HG03097 (cell line): ENCODE results near the gene PATZ1.

ENCODE experiments used
- ATAC-seq: cut with Tn5 transposase; IDR thresholded peaks from one replicate; pipeline ENCODE4 v1.9.1; 2021; ENCODE audit not compliant: unreplicated experiment, low FRiP score

PATZ1 gene

DNA sequence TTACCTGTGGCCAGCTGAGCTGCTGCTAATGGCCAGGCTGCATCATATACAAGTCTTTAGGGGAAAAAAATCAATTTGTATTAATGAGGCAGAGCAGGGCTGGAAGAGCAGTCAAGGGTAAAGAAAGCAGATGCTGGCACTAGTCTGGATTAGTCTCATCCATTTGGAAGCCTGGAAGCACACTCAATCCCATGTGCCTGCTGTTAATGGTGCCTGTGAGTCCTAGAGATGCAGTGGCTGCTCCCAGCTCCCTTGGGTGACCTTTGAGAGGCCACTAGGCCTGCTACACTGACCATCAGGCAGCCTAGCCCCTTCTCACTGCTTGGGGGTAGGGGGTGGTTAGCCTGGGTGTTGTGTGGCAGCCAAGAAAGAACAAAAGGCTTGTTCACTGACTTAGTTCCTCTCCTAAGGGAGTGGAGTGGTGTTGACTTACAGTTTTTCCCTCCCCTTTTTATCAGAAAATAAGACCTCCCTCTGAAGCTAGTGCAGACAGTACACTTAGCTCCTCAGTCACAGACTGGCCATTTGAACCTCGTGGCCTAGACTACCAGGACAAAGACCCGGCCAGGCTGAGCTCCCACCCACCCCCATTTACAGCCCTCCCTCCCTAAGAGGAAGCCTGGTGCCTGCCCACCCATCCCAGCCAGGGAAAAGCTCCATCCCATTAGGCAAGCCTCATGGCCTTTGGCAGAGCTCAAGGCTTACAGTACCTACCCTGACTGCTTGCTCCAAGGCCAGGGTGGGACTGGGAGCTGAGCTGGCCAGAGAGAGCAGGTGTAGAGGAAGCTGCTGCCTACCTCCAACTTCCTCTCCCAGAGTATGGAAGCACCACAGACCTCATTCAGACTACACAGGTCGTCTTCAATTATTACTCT, 61.6 kb downstream of the PATZ1 start:
- no peak for ATAC-seq

GRCh38 chr22:31282748-31283468, 63.2 kb downstream of the PATZ1 start:
- no peak for ATAC-seq

DNA sequence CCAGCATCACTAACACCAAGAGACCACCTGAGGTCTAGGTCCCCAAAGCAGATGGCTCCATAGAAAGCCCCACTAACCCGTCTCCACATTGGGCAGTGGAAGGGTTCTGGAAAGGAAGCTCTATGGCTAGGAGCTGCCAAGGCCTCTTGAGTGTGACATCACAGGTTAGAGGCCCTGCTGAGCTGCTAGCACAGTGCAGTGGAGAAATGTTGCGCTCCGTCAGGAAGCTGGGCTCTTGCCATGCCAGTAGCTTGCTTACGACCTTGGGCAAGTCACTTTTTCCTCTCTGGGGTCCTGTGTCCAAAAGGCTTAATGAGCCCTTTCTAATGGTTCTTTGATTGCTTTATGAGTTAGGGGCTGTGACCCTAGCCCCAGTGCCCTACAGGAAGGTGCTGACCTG, 64.4 kb downstream of the PATZ1 start:
- no peak for ATAC-seq

GRCh38 chr22:31279821-31280505, 66.2 kb downstream of the PATZ1 start:
- ATAC-seq, result no peak

DNA sequence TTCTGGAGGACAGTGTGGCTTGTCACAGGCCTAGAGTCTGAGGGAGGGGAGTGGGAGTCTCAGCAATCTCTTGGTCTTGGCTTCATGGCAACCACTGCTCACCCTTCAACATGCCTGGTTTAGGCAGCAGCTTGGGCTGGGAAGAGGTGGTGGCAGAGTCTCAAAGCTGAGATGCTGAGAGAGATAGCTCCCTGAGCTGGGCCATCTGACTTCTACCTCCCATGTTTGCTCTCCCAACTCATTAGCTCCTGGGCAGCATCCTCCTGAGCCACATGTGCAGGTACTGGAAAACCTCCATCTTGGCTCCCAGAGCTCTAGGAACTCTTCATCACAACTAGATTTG, 66.8 kb downstream of the PATZ1 start:
- no peak for ATAC-seq

- no peak for ATAC-seq
Observed at GRCh38 chr22:31278626-31279326, 67.4 kb downstream of the PATZ1 start.

GRCh38 chr22:31278151-31278621, 68.0 kb downstream of the PATZ1 start:
- no peak for ATAC-seq

- ATAC-seq, result no peak
Observed at GRCh38 chr22:31277741-31278140, 68.4 kb downstream of the PATZ1 start.

GRCh38 chr22:31276426-31277167, 69.5 kb downstream of the PATZ1 start:
- no peak for ATAC-seq
